Adipocyte (in vitro differentiated cells): ENCODE data around the gene ARSG.
"Not testable (repeated sequence)": the region's sequence is repeated elsewhere in the genome, so short reads cannot be mapped to it uniquely, and the experiment has no call there.

Source experiments
- DNase-seq: peaks from one replicate; pipeline ENCODE4 v3.0.0-alpha.2; 2015; ENCODE audit warnings: low read depth
- H3K27me3 ChIP-seq: replicated peaks from 2 replicates; pipeline ENCODE4 v1.7.0; 2013; ENCODE audit warnings: mild to moderate bottlenecking, low read length, moderate library complexity; ENCODE audit not compliant: control insufficient read depth, insufficient read depth
- H3K36me3 ChIP-seq: 2 replicates; pipeline ENCODE4 v1.7.0; 2013; ENCODE audit warnings: low read length, mild to moderate bottlenecking, moderate library complexity; ENCODE audit not compliant: control insufficient read depth, insufficient read depth, severe bottlenecking
- H3K4me1 ChIP-seq: 2 replicates; pipeline ENCODE4 v1.7.0; 2013; ENCODE audit warnings: mild to moderate bottlenecking, low read length, moderate library complexity; ENCODE audit not compliant: control insufficient read depth, insufficient read depth
- H3K4me3 ChIP-seq: 2 replicates; pipeline ENCODE4 v1.7.0; 2013; ENCODE audit warnings: mild to moderate bottlenecking, low read length, moderate library complexity
- H3K9ac ChIP-seq: 2 replicates; pipeline ENCODE4 v1.7.0; 2013; ENCODE audit warnings: mild to moderate bottlenecking, low read length, moderate library complexity
- H3K9me3 ChIP-seq: 2 replicates; pipeline ENCODE4 v1.7.0; 2013; ENCODE audit warnings: mild to moderate bottlenecking, low read length, moderate library complexity; ENCODE audit not compliant: control insufficient read depth

The ARSG gene

GRCh38 chr17:68321556-68321954 lies 30.3 kb downstream of the ARSG start:
- Histone ChIP-seq H3K9ac (no peak overlapping the region), H3K27me3 (no peaks in the 10 kb centered on the region), H3K9me3 (no peaks in the 10 kb centered on the region), H3K4me3 (no peak overlapping the region), H3K4me1 (peaks cover 7% of the 10 kb centered on the region), H3K36me3 (no peaks in the 10 kb centered on the region)
- no peak for DNase-seq

DNA sequence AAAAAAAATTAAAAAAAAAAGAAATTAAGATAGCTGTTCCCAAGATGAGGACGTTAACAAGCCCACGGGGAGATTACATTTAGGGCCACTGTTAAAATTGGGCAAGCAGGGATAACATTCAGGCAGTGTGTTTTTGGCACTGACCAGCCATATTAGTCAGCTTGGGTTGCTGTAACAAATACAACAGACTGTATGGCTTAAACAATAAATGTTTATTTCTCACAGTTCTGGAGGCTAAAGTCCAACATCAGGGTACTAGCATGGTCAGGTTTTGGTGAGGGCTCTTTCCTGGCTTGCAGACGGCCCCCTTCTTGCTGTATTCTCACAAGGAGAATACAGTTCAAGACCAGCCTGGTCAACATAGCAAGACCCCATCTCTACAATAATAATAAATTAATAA lies 31.3 kb downstream of the ARSG start:
- Histone ChIP-seq H3K36me3 (no peaks in the 10 kb centered on the region), H3K27me3 (no peaks in the 10 kb centered on the region), H3K4me3 (no peak overlapping the region), H3K4me1 (peaks cover 7% of the 10 kb centered on the region), H3K9ac (no peak overlapping the region), H3K9me3 (no peaks in the 10 kb centered on the region)
- DNase-seq, result no peak

DNA sequence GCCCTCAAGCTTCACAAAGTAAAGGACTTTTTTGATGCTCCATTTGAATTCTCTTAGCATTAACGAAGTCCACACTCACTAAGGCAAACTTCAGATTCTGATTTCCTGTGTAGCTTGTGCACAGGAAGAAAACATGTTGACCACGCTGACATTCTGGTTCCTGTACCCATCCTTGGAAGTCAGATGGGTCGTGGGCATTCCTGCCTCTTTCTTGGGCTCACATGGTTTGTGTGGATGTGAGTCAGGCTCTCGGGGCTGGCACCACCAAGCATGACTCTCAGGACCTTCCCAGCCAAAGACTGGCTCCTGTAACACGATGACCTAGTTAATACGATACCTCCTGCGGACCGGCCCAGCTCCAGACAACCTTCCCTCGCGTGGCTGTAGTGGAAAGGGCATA lies 32.8 kb downstream of the ARSG start:
- Histone ChIP-seq H3K4me3 (no peak overlapping the region), H3K9me3 (no peaks in the 10 kb centered on the region), H3K27me3 (peaks cover 6% of the 10 kb centered on the region), H3K36me3 (no peaks in the 10 kb centered on the region), H3K9ac (no peak overlapping the region), H3K4me1 (no peaks in the 10 kb centered on the region)
- no peak for DNase-seq

GRCh38 chr17:68324654-68325336 lies 33.5 kb downstream of the ARSG start:
- H3K9ac ChIP-seq, result no peak overlapping the region
- DNase-seq, result no peak
- H3K27me3 ChIP-seq, result peaks cover 6% of the 10 kb centered on the region
- H3K9me3 ChIP-seq, result no peaks in the 10 kb centered on the region
- no peaks in the 10 kb centered on the region for H3K36me3 ChIP-seq
- H3K4me1 ChIP-seq, result no peaks in the 10 kb centered on the region
- H3K4me3 ChIP-seq, result no peak overlapping the region

GRCh38 chr17:68325961-68326360 lies 34.7 kb downstream of the ARSG start:
- H3K4me1 ChIP-seq, result no peaks in the 10 kb centered on the region
- H3K4me3 ChIP-seq, result no peak overlapping the region
- H3K9me3 ChIP-seq, result no peaks in the 10 kb centered on the region
- no peaks in the 10 kb centered on the region for H3K36me3 ChIP-seq
- DNase-seq, result no peak
- H3K27me3 ChIP-seq, result peaks cover 6% of the 10 kb centered on the region
- H3K9ac ChIP-seq, result no peak overlapping the region

GRCh38 chr17:68326681-68327080 lies 35.4 kb downstream of the ARSG start:
- no peak for DNase-seq
- H3K9ac ChIP-seq, result no peak overlapping the region

DNA sequence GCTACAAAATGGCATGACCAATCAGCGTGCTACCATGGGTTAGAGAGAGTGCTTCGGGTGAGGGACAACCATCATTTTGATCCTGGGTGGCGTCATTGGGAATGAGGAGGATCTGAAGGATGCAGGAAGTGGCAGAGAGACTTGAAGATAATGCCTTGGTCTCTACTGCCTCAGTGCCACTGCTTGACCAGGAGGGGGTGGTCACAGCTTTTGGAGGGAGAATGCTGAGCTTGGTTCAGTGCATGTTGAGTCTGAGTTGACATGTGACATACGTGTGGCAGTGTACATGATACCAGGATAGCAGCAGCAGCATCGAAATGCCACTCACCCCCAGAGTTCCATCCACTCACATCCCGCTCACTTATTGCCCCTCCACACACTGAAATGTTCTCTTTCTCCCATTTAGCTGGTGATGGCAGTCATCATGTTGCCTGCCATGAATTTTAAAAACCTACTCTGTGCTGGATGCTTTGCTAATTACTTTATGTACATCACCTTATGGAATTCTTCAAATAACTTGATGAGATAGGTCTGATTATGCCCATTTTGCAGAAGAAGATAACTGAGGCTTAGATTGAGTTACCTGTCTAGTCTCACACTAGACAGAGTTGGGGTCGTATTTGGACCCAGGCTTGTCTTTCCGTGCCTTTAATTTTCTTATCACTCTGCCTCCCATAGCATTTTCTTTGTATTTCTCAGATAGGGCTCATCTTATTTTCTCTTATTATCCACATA lies 36.7 kb downstream of the ARSG start:
- H3K4me3 ChIP-seq, result no peak overlapping the region
- H3K27me3 ChIP-seq, result peaks cover 6% of the 10 kb centered on the region

More at GRCh38 chr17:68326681-68327080, 35.4 kb downstream of the ARSG start:
- H3K4me1 ChIP-seq, result no peaks in the 10 kb centered on the region
- peaks cover 6% of the 10 kb centered on the region for H3K27me3 ChIP-seq
- H3K36me3 ChIP-seq, result no peaks in the 10 kb centered on the region
- no peak overlapping the region for H3K4me3 ChIP-seq
- peaks cover under 1% of the 10 kb centered on the region for H3K9me3 ChIP-seq

DNA sequence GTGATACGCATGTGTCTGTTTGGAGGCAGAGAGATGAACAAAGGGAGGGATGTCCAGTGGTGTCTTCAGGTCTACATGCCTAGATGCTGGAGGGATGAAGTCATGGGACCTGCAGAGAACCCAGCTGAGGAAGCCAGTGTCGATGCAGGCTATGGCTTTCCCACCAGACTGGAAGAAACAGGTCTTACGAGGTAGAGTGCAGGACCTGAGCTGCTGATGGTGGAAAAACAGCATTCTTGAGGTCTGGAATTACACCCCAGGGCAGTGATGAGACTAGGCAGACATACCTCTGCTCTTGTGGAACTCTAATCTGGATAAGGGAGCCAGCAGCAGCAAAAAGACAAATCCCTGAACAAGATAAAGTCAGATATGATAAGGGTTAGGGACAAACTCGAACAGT lies 37.4 kb downstream of the ARSG start:
- Histone ChIP-seq H3K36me3 (no peaks in the 10 kb centered on the region), H3K4me1 (no peaks in the 10 kb centered on the region), H3K27me3 (peaks cover 6% of the 10 kb centered on the region), H3K9ac (no peak overlapping the region), H3K4me3 (no peak overlapping the region), H3K9me3 (peaks cover 3% of the 10 kb centered on the region)
- no peak for DNase-seq

More for the DNA sequence above, 36.7 kb downstream of the ARSG start:
- H3K9me3 ChIP-seq, result peaks cover 3% of the 10 kb centered on the region
- no peak overlapping the region for H3K9ac ChIP-seq
- DNase-seq, result no peak
- H3K4me1 ChIP-seq, result no peaks in the 10 kb centered on the region
- H3K36me3 ChIP-seq, result no peaks in the 10 kb centered on the region

- peaks cover 6% of the 10 kb centered on the region for H3K27me3 ChIP-seq
- no peaks in the 10 kb centered on the region for H3K36me3 ChIP-seq
- H3K9ac ChIP-seq, result no peak overlapping the region
- DNase-seq, result no peak
- H3K4me1 ChIP-seq, result no peaks in the 10 kb centered on the region
- H3K4me3 ChIP-seq, result no peak overlapping the region
- H3K9me3 ChIP-seq, result peaks cover 3% of the 10 kb centered on the region
These were observed 38.0 kb downstream of the ARSG start for GRCh38 chr17:68329331-68329730.

DNA sequence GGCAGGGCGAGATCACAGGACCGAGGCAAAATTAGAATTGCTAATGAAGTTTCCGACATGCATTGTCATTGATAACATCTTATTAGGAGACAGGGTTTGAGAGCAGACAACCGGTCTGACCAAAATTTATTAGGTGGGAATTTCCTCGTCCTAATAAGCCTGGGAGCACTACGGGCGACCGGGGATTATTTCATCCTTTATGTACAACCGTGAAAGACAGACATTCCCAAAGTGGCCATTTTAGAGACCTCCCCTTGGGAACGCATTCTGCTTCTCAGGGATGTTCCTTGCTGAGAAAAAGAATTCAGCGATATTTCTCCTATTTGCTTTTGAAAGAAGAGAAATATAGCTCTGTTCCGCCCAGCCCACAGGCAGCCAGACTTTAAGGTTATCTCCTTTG lies 40.6 kb downstream of the ARSG start:
- H3K27me3 ChIP-seq, H3K4me3 ChIP-seq, H3K9ac ChIP-seq, DNase-seq, H3K4me1 ChIP-seq, H3K9me3 ChIP-seq, H3K36me3 ChIP-seq: not testable (repeated sequence)

GRCh38 chr17:68334393-68334792 lies 43.1 kb downstream of the ARSG start:
- Histone ChIP-seq H3K27me3 (no peaks in the 10 kb centered on the region), H3K4me3 (no peak overlapping the region), H3K36me3 (no peaks in the 10 kb centered on the region), H3K4me1 (no peaks in the 10 kb centered on the region), H3K9me3 (peaks cover 3% of the 10 kb centered on the region), H3K9ac (no peak overlapping the region)
- DNase-seq, result no peak
